ENCODE results near the gene POU3F3.

POU3F3 gene

GRCh38 chr2:104901037-104901881, 47.3 kb downstream of the POU3F3 start:
- Histone ChIP-seq H2AFZ (ENCODE audit: low read length) (no peak overlapping the region), H3K9me3 (ENCODE audit: insufficient read depth, low read depth, low read length) (no peaks in the 10 kb centered on the region), H3K4me3 (ENCODE audit: low read length, poor library complexity, severe bottlenecking) (no peak overlapping the region), H3K4me2 (ENCODE audit: low read depth, low read length, poor library complexity, severe bottlenecking) (no peak overlapping the region), H3K4me1 (ENCODE audit: insufficient read depth, low read length, poor library complexity, severe bottlenecking) (peaks cover 3% of the 10 kb centered on the region), H4K20me1 (ENCODE audit: insufficient read depth, low read length, poor library complexity, severe bottlenecking) (no peaks in the 10 kb centered on the region), H3K36me3 (ENCODE audit: insufficient read depth, low read length) (no peaks in the 10 kb centered on the region), H3K9ac (ENCODE audit: low read depth, low read length, poor library complexity, severe bottlenecking) (no peak overlapping the region), H3K79me2 (ENCODE audit: insufficient read depth, low read length) (no peaks in the 10 kb centered on the region), H3K27me3 (ENCODE audit: insufficient read depth, low read length, poor library complexity, severe bottlenecking) (no peaks in the 10 kb centered on the region), H3F3A (ENCODE audit: low read depth) (no peaks in the 10 kb centered on the region), H3K9me2 (replicated peaks; ENCODE audit: low read depth, low read length) (no peaks in the 10 kb centered on the region)
- TF ChIP-seq CTCF (conservative IDR thresholded peaks at IDR 0.05; ENCODE audit: low read length) (no peak), EZH2phosphoT487 (IDR thresholded peaks at IDR 0.05; ENCODE audit: borderline replicate concordance) (no peak)

- Histone ChIP-seq H3K9me3 (ENCODE audit: insufficient read depth, low read depth, low read length) (no peaks in the 10 kb centered on the region), H2AFZ (ENCODE audit: low read length) (no peak overlapping the region), H3K4me2 (ENCODE audit: low read depth, low read length, poor library complexity, severe bottlenecking) (no peak overlapping the region), H4K20me1 (ENCODE audit: insufficient read depth, low read length, poor library complexity, severe bottlenecking) (no peaks in the 10 kb centered on the region), H3K4me1 (ENCODE audit: insufficient read depth, low read length, poor library complexity, severe bottlenecking) (peaks cover 3% of the 10 kb centered on the region), H3F3A (ENCODE audit: low read depth) (no peaks in the 10 kb centered on the region), H3K9me2 (replicated peaks; ENCODE audit: low read depth, low read length) (no peaks in the 10 kb centered on the region), H3K9ac (ENCODE audit: low read depth, low read length, poor library complexity, severe bottlenecking) (no peak overlapping the region), H3K4me3 (ENCODE audit: low read length, poor library complexity, severe bottlenecking) (no peak overlapping the region), H3K36me3 (ENCODE audit: insufficient read depth, low read length) (no peaks in the 10 kb centered on the region), H3K27me3 (ENCODE audit: insufficient read depth, low read length, poor library complexity, severe bottlenecking) (peaks cover 2% of the 10 kb centered on the region), H3K79me2 (ENCODE audit: insufficient read depth, low read length) (no peaks in the 10 kb centered on the region)
- TF ChIP-seq CTCF (conservative IDR thresholded peaks at IDR 0.05; ENCODE audit: low read length) (no peak), EZH2phosphoT487 (IDR thresholded peaks at IDR 0.05; ENCODE audit: borderline replicate concordance) (no peak)
Measured at GRCh38 chr2:104902317-104902716, 48.4 kb downstream of the POU3F3 start.
